ENCODE measurements around the gene POLG2.

Gene POLG2

DNA sequence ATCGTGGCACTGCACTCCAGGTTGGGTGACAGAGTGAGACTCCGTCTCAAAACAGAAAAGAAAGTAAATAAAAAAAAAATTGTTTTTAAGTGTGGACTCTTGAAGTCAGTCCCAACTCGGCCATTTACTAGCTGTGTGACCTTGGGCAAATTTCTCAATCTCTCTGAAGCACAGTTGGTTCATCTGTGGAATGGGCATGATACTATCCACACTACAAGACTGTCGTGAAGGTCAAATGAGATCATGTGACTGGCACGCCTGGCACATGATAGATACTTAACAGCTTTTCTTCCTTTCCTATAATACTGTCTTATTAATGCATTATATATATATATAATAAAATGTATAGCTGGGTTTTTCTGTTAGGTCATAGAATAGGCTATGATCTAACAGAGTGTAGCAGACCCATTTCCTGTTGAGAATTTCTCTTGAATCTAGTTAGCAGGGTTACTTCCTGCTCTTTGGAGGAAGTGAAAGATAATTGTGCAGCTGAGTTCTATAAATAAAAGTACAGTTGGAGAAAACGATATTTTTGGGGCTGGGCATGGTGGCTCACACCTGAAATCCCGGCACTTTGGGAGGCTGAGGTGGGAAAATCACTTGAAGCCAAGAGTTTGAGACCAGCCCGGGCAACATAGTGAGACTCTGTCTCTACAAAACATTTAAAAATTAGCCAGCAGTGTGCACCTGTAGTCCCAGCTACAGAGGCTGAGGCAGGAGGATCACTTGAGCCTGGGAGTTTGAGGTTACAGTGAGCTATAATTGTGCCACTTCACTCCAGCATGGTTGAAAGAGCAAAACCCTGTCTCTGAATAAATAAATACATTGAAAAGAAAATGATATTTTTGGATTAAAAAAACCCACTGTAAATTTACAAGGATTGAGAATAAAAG is 40.6 kb downstream of the POLG2 start:
- no peak for DNase-seq (ENCODE audit: low spot score)
- Histone ChIP-seq H3K4me3 (no peak overlapping the region), H3K27ac (no peak overlapping the region)
- TF ChIP-seq, protein P1, sequence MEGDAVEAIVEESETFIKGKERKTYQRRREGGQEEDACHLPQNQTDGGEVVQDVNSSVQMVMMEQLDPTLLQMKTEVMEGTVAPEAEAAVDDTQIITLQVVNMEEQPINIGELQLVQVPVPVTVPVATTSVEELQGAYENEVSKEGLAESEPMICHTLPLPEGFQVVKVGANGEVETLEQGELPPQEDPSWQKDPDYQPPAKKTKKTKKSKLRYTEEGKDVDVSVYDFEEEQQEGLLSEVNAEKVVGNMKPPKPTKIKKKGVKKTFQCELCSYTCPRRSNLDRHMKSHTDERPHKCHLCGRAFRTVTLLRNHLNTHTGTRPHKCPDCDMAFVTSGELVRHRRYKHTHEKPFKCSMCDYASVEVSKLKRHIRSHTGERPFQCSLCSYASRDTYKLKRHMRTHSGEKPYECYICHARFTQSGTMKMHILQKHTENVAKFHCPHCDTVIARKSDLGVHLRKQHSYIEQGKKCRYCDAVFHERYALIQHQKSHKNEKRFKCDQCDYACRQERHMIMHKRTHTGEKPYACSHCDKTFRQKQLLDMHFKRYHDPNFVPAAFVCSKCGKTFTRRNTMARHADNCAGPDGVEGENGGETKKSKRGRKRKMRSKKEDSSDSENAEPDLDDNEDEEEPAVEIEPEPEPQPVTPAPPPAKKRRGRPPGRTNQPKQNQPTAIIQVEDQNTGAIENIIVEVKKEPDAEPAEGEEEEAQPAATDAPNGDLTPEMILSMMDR (IDR thresholded peaks at IDR 0.05) = no peak

DNA sequence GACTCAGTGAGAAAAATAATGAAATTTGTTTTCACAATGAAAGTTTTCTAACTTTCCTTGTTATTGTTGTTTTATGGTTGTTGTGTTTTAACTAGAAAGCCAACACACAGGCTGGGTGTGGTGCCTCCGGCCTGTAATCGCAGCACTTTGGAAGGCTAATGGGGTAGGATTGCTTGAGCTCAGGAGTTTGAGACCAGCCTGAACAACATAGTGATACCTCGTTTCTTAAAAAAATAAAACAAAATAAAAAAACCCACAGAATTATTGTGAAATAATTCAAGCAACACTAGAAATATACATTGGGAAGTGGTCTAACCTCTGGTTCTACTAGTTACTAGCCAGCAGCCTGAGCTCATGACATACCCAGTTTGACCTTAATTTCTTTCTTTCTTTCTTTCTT is 47.3 kb downstream of the POLG2 start:
- TF ChIP-seq, protein P1 (IDR thresholded peaks at IDR 0.05) = no peak
- no peak for DNase-seq (ENCODE audit: low spot score)
- peak overlapping the region; percentile 10 for H3K4me3 ChIP-seq
- H3K27ac ChIP-seq = peak overlapping the region in 1 of 2 donors; percentile 66

DNA sequence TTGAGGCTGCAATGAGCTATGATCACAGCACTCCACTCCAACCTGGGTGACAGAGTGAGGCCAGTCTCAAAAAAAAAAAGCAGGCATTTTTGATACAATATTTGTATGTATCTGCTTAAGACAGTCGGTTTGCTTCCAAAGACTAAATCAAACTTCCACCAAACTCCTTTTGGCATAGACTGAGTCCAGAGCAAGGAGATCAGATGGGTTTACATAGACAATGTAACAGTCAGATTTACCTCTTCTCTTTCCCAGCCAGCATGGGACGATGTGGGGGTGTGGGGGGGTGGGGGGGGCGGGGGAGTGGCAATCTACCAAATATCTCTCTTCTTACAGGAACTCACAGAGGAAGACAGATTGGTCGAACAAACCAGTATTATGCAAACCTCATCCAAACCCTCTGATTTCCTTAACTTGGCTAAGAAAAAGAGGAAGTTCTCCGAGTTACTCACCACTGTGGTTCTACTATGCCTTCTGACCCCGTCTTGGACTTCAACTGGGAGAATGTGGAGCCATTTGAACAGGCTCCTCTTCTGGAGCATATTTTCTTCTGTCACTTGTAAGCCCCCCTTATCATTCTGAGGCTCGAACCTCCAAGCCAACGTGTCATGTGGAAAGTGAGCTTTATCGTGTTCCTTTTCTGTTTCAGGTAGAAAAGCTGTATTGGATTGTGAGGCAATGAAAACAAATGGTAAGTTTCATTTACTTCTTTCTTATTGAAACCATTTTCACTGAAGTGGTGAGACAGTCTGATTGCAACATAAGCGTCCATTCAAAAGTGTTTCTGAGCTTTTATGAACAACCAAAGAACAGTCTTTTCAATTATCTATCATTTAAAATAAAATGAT is 48.0 kb downstream of the POLG2 start, which contains the start of gene MILR1:
Gene MILR1, plus strand, starts transcription at position 451 of the 848 bp plus-strand sequence. Its CDS starts 54 bp downstream, at position 505.
- peak; percentile 77 for DNase-seq (ENCODE audit: low spot score)
- H3K4me3 ChIP-seq = peak within 1 kb of the TSS; percentile 44
- TF ChIP-seq, protein P1 (IDR thresholded peaks at IDR 0.05) = no peak
- peak within 1 kb of the TSS in 1 of 2 donors; percentile 79 for H3K27ac ChIP-seq

DNA sequence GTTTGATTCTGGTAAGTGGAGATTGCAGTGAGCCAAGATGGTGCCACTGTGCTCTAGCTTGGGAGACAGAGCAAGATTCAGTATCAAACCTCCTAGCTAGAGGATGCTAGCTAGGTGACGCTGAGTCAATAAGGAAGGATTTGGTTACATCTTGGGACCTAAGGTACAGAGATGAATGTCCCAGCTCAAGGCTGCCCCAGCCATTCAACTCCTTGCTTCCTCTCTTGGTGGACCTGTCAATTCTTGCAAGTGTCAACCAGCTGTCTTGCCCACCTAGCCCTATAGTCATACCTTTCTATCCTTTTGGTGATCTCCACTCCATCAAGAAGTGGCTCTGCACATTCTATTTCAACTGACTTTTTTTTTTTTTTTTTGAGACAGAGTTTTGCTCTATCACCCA is 49.3 kb downstream of the POLG2 start:
- Histone ChIP-seq H3K4me3 (no peak overlapping the region), H3K27ac (no peak overlapping the region)
- DNase-seq (ENCODE audit: low spot score) = no peak
- TF ChIP-seq, protein P1 (IDR thresholded peaks at IDR 0.05) = no peak

DNA sequence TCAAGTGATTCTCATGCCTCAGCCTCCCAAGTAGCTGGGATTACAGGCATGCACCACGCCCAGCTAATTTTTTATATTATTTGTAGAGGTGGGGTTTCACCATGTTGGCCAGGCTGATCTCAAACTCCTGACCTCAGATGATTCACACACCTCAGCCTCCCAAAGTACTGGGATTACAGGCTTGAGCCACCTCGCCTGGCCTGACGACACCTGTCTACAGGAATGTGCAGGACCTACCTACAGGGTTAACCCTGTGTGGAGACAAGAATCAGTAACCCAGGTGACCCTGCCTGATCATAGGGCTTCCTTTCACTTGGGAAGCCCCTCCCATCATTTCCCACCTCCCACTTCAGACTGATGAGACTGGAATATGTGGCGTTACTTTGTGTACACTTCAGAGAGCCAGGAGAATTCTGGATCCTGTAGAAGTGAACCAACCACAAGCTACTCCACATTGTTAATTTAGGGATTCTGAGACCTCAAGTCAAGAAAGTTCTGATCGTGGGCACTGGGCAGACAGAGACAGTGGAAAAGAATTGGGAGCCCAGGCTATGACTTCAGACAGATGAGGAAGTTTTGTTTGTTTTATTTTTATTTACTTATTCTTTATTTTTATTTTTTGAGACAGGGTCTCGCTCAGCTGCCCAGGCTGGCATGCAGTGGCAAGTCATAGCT is 53.6 kb downstream of the POLG2 start:
- TF ChIP-seq, protein P1 (IDR thresholded peaks at IDR 0.05) = no peak
- DNase-seq (ENCODE audit: low spot score) = no peak
- Histone ChIP-seq H3K4me3 (no peak overlapping the region), H3K27ac (peak overlapping the region in 1 of 2 donors; percentile 75)

DNA sequence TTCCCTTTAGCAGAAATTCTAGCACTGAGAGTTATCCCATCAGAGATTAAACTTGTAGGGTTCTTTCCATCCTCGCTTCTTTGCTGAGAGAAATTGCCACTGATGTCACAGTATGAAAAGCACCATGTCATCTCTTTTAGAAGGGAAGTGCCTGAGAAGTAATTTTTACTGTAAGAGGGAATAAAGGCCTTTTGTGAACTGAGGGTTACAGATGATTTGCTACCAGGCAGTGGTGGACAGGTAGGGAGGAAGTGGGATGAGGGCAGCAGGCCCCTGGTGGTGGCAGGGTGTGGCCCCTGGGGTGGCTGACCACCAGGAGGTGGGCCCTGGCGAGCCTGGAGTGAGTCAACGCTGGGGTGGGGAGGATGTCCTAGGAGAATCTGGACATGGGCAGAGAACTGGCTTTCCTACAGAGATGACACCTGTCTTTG is 54.3 kb downstream of the POLG2 start:
- peak overlapping the region in 1 of 2 donors; percentile 75 for H3K27ac ChIP-seq
- DNase-seq (ENCODE audit: low spot score) = no peak
- no peak overlapping the region for H3K4me3 ChIP-seq
- TF ChIP-seq, protein P1 (IDR thresholded peaks at IDR 0.05) = no peak

Measured in coronary artery (tissue), 2 donors.